A673 (cell line): ENCODE results near the gene CRHR1. TPM values are rescaled to one million over a fixed set of nuclear protein-coding genes. Genes with fewer than 3 reads are reported as not detected.

Experiments
- BruUV-seq: library from RNA; stranded (reverse); fragments of 400-500 nt; replicated peaks from 2 replicates; lab custom pipeline; 2021; lab: Mats Ljungman, UMichigan
- CTCF ChIA-PET: fragments of 300-600 bp; sonication (Branson Sonifier 250); formaldehyde crosslinking; loops from one replicate; lab custom pipeline; 2022; ENCODE audit warnings: antibody characterized with exemption; lab: Charles Lee
- POLR2A ChIA-PET: fragments of 300-600 bp; sonication (Branson Sonifier 250); formaldehyde crosslinking; loops from one replicate; lab custom pipeline; 2022; ENCODE audit warnings: antibody characterized with exemption; ENCODE audit not compliant: low non-redundant PET; lab: Charles Lee
- DNase-seq: peaks from one replicate; pipeline ENCODE4 v3.0.0-alpha.2; 2015; ENCODE audit warnings: low spot score
- H3K27ac ChIP-seq: fragments of 200-600 bp; sonication (generic); 2 replicates; pipeline ENCODE4 v1.5.1; 2016; ENCODE audit warnings: mixed run types, low read depth, mild to moderate bottlenecking, mixed read lengths, antibody characterized with exemption, low read length; ENCODE audit not compliant: poor library complexity, severe bottlenecking
- H3K27me3 ChIP-seq: fragments of 200-600 bp; sonication (generic); replicated peaks from 2 replicates; pipeline ENCODE4 v1.6.1; 2017; ENCODE audit warnings: mixed run types, low read depth, mild to moderate bottlenecking, mixed read lengths, antibody characterized with exemption, low read length; ENCODE audit not compliant: insufficient read depth, poor library complexity
- H3K36me3 ChIP-seq: fragments of 200-600 bp; sonication (generic); 2 replicates; pipeline ENCODE4 v1.6.1; 2016; ENCODE audit warnings: mixed run types, mild to moderate bottlenecking, mixed read lengths, antibody characterized with exemption, low read length; ENCODE audit not compliant: insufficient read depth, poor library complexity, severe bottlenecking
- H3K4me1 ChIP-seq: fragments of 200-600 bp; sonication (generic); 2 replicates; pipeline ENCODE4 v1.6.1; 2017; ENCODE audit warnings: mixed run types, mild to moderate bottlenecking, mixed read lengths, antibody characterized with exemption, low read length; ENCODE audit not compliant: insufficient read depth, poor library complexity, severe bottlenecking
- H3K4me3 ChIP-seq: fragments of 200-600 bp; sonication (generic); 2 replicates; pipeline ENCODE4 v1.5.1; 2016; ENCODE audit warnings: low read depth, mixed run types, mild to moderate bottlenecking, mixed read lengths, low read length; ENCODE audit not compliant: poor library complexity, severe bottlenecking
- H3K9me3 ChIP-seq: fragments of 200-600 bp; sonication (generic); 2 replicates; pipeline ENCODE4 v1.6.1; 2016; ENCODE audit warnings: mixed run types, low read depth, mild to moderate bottlenecking, mixed read lengths, antibody characterized with exemption, low read length; ENCODE audit not compliant: poor library complexity, severe bottlenecking
- EZH2 ChIP-seq: fragments of 200-600 bp; sonication (generic); IDR thresholded peaks from 2 replicates; pipeline ENCODE4 v1.6.1; 2017; ENCODE audit warnings: borderline replicate concordance, low read depth, mild to moderate bottlenecking, mixed read lengths, antibody characterized with exemption, low read length; ENCODE audit not compliant: poor library complexity, severe bottlenecking
- intact Hi-C: fragments of 100-400 bp; cut with micrococcal nuclease; formaldehyde crosslinking; loops from one replicate; pipeline ENCODE4 v1.10.0; 2022; ENCODE audit not compliant: unreplicated experiment
- total RNA-seq: library from RNA; stranded (reverse); gene quantifications from 2 replicates; pipeline ENCODE4 v1.2.3, GENCODE V29; 2021
- TF ChIP-seq, protein P1 (sequence below): fragments of 300-800, 200-600 bp; sonication (generic); conservative IDR thresholded peaks from 2 replicates; pipeline ENCODE4 v1.5.1; 2017; ENCODE audit warnings: low read depth, mild to moderate bottlenecking, antibody characterized with exemption, low read length, moderate library complexity, mixed read lengths

The CRHR1 gene
- total RNA-seq, 1 experiment from 2014 or later: not detected

GRCh38 chr17:45841186-45841585, 57.1 kb downstream of the CRHR1 start:
- CTCF ChIA-PET: no interaction called here
- H3K4me3 ChIP-seq: no peak overlapping the region

DNA sequence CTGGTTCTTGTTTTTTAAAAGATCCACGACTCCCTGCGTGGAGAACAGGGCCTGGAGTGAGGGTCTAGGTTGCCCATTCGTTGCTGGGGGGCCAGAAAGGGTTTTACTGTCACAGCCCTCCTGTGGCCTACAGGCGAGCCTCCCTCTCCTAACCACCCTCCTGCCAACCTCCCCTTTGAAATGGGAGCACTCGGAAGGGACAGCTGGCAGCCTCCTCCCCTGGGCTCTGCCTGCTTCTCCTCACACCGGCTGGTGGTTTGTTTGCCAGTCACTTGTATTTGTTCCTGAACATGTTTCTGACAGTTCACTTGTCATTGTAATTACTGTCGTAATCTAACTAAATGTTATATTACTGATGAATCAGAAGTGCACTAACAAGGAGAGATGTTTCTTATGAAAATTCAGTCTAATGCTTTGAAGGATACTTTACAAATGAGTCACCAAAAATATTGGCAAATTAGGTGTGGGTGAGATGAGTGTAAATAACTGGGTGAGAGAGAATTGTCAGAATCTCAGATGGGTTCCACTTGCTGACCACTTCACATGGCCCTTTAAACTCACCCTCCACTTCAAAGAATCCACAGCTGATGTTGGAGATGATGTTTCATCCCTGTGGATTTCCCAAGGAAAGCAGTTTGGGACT, 57.9 kb downstream of the CRHR1 start:
- Histone ChIP-seq H3K27me3 (no peaks in the 10 kb centered on the region), H3K27ac (no peak overlapping the region), H3K4me3 (no peak overlapping the region), H3K4me1 (no peaks in the 10 kb centered on the region), H3K9me3 (no peaks in the 10 kb centered on the region), H3K36me3 (no peaks in the 10 kb centered on the region)
- BruUV-seq: no TSS peak
- TF ChIP-seq, protein P1, sequence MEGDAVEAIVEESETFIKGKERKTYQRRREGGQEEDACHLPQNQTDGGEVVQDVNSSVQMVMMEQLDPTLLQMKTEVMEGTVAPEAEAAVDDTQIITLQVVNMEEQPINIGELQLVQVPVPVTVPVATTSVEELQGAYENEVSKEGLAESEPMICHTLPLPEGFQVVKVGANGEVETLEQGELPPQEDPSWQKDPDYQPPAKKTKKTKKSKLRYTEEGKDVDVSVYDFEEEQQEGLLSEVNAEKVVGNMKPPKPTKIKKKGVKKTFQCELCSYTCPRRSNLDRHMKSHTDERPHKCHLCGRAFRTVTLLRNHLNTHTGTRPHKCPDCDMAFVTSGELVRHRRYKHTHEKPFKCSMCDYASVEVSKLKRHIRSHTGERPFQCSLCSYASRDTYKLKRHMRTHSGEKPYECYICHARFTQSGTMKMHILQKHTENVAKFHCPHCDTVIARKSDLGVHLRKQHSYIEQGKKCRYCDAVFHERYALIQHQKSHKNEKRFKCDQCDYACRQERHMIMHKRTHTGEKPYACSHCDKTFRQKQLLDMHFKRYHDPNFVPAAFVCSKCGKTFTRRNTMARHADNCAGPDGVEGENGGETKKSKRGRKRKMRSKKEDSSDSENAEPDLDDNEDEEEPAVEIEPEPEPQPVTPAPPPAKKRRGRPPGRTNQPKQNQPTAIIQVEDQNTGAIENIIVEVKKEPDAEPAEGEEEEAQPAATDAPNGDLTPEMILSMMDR: no peak
- ChIA-PET CTCF (no interaction called here), POLR2A (no interaction called here)
- intact Hi-C loops: no loop called here
- DNase-seq: no peak

More at GRCh38 chr17:45841186-45841585, 57.1 kb downstream of the CRHR1 start:
- Histone ChIP-seq H3K4me1 (no peaks in the 10 kb centered on the region), H3K27ac (no peak overlapping the region), H3K27me3 (no peaks in the 10 kb centered on the region), H3K36me3 (no peaks in the 10 kb centered on the region), H3K9me3 (no peaks in the 10 kb centered on the region)
- no peak for DNase-seq
- intact Hi-C loops: no loop called here
- TF ChIP-seq EZH2: no peak
- TF ChIP-seq, protein P1: no peak
- POLR2A ChIA-PET: no interaction called here
- no TSS peak for BruUV-seq

GRCh38 chr17:45843722-45844121, 59.6 kb downstream of the CRHR1 start:
- TF ChIP-seq, protein P1: no peak
- TF ChIP-seq EZH2: no peak
- BruUV-seq: no TSS peak
- Histone ChIP-seq H3K4me3 (no peak overlapping the region), H3K36me3 (no peaks in the 10 kb centered on the region), H3K27ac (no peak overlapping the region), H3K9me3 (no peaks in the 10 kb centered on the region), H3K4me1 (no peaks in the 10 kb centered on the region), H3K27me3 (no peaks in the 10 kb centered on the region)
- intact Hi-C loops: no loop called here
- no peak for DNase-seq
- POLR2A ChIA-PET: no interaction called here
- CTCF ChIA-PET: no interaction called here
